GM13977 (cell line): ENCODE data around the gene ST6GALNAC4.

Experiments used
- DNase-seq: peaks from one replicate; pipeline ENCODE4 v3.0.0; 2012; ENCODE audit warnings: low spot score
- CTCF ChIP-seq: IDR thresholded peaks from 2 replicates; pipeline ENCODE4 v1.5.1; 2012; ENCODE audit warnings: mild to moderate bottlenecking, control low read depth; ENCODE audit not compliant: insufficient read depth; ENCODE audit errors: extremely low read depth, missing control alignments
- in situ Hi-C: fragments of 300-500 bp; cut with MboI; formaldehyde crosslinking; loops from one replicate; pipeline ENCODE4 v1.12.0; 2022; ENCODE audit warnings: low sequenced_read_pairs, low pct_unique_long_range_greater_than_20kb, mixed read lengths, inconsistent platforms; ENCODE audit not compliant: unreplicated experiment

ST6GALNAC4 gene

GRCh38 chr9:127899128-127899943, 17.5 kb downstream of the ST6GALNAC4 start, which contains the start of gene ST6GALNAC6:
Gene ST6GALNAC6 (minus strand): TSS chr9:127899603. CDS start chr9:127897981, 1,622 bp downstream.
- no peak for TF ChIP-seq CTCF
- in situ Hi-C loops, result no loop called here
- DNase-seq, result peak; percentile 95

DNA sequence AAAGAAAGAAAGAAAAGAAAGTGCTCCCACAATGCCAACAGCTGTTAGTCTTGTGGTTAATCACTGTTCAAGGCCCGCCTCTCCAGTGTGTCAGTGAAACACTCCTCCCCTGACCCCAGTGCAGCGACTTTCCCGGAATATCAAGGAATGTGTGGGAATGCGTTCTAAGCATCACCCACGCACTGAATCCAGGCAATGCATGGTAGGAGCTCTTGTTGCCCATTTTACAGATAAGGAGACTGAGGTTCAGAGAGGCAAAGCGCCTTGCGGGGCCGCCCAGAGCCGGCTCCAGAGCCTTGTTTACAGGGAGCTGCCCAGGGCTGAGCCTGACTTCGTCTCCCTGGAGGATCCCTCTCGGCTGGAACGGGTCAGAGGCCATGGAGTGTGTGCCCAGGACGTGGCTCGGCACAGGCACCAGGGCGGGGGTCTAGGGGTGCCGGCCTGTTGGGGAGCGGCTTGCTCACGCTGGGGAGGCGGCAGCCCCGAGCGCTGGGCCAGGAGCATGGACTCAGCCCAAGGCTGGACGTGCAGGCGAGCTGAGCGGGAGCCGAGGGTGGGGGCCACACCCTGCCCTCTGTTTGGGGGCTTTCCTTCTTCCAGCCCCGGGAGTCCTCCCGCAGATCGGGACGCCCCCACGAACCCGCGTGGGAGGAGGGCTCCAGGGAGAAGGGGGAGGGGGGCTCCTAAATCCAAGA, 18.3 kb downstream of the ST6GALNAC4 start:
- DNase-seq, result peak; percentile 57
- TF ChIP-seq CTCF, result no peak
- in situ Hi-C loops, result no loop called here

DNA sequence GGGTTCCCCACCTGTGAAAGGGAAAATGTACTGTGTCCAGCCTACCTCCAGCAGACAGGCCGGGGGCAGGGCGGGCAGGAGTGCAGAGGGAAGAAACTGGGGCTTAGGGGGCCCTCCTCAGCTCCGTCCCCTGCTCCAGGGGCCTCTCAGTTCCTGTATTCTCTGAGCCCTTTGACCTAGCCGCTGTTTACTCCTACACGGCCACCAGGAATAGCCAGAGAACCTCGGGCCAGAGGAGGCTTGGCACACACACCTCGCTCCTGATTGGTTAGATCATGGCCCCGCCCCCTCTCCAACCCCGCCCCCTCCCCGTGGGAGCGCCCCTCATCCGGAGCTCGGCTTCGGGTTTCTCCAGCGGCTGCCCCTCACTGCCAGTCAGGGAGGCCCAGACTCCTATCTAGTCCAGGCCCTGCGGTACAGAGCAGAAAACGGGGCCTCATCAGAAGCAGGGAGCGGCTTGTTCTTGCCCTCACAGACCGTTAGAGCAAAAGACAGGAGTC, 19.6 kb downstream of the ST6GALNAC4 start:
- DNase-seq, result peak; percentile 79
- in situ Hi-C loops, result no loop called here
- no peak for TF ChIP-seq CTCF

DNA sequence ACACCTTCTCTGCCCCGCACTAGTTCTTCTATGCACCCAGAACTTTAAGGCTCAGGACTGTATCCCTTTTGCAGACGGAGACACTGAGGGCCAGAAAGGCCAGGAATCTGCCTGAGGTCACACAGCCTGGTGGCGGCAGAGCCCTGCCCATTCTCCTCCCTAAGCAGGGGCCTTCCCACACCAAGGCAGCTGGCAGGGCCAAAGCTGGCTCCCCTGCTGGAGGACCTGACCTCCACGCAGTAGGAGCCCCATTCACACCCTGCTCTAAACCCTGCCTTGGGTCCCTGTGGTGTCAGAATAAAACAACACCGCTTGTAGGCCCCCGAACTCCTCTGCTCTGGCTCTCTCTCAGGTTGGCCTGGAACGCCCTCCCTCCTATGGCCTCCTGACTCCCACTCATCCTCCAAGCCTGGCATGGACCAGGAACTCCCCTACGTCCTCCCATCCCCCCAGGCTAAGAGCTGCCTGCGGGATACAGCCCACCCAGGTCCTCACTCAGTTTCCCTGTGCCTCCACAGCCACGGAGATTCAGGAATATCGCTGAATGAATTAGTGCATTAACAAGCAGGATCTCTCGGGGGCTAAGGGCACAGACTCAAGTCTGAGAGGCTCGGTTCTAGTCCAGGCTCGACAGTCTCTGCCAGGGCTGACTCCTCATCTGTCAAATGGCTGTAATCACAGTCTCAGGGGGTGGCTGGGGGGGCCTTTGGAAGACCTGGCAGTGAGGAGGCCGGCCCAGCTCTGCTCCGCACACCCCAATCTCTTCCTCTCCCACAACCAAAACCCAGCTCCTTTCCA, 20.2 kb downstream of the ST6GALNAC4 start:
- in situ Hi-C loops, result no loop called here
- no peak for DNase-seq
- TF ChIP-seq CTCF, result no peak

GRCh38 chr9:127895811-127896210, 21.0 kb downstream of the ST6GALNAC4 start:
- TF ChIP-seq CTCF, result no peak
- DNase-seq, result no peak
- in situ Hi-C loops, result no loop called here

- TF ChIP-seq CTCF, result no peak
- no peak for DNase-seq
- in situ Hi-C loops, result no loop called here
Observed at GRCh38 chr9:127893392-127893791, 23.4 kb downstream of the ST6GALNAC4 start.
